GM15510 (cell line): ENCODE data around the gene ORMDL2.

ENCODE experiments used
- POLR2A ChIP-seq: IDR thresholded peaks from 3 replicates; pipeline ENCODE4 v1.6.1; 2011; ENCODE audit warnings: borderline replicate concordance; ENCODE audit not compliant: insufficient read length; ENCODE audit errors: extremely low read depth

Gene ORMDL2

GRCh38 chr12:55818140-55818728 is 393 bp downstream of the ORMDL2 start:
- no peak for TF ChIP-seq POLR2A

DNA sequence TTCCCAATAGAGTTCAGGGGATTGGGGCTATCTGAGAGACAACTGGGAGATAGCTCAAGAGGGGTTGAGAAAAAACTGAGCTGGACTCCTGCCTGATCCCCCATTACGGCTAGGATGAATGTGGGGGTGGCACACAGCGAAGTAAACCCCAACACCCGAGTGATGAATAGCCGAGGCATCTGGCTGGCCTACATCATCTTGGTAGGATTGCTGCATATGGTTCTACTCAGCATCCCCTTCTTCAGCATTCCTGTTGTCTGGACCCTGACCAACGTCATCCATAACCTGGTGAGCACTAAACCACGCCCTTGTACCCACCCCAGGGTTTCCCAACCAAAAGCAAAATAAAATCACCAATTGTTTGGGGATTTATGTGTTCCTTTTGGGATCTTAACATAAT is 1.0 kb downstream of the ORMDL2 start:
- no peak for TF ChIP-seq POLR2A

DNA sequence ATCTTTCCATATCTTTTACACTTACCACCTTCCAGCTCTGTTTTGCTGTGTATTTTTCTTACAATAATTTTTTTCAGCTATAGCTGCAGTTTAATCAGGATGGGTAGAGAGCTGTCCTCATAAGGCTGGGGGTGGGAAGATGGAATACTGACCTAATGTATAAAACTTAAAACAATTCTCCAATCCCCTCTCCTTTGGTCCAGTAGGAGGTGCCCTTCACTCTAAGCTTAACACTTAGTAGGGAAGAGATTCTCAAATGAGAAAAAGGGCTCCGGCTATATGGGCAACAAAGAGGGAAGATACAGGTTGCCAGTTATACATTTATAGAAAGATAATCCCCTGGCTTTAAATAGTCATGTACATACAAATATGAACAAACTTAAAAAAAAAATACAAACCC is 2.8 kb downstream of the ORMDL2 start:
- no peak for TF ChIP-seq POLR2A

DNA sequence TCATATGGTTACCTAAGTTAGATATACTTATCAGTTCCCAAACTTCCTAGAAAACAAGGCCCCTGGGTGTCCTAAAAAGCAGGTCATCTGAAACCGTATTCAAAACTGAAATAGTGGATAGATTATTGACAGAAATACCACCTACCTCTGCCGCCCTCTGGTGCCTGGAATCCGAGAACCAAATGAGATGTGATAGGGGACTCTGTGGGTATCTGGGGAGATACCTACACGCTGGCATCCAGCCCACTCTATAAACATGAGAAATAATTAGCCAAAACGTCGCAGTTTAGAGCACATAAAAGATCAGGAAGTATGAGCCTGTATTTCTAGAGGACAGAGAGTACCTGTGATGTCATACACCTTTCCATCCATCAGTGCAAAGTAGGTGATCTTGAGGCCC is 4.4 kb downstream of the ORMDL2 start:
- TF ChIP-seq POLR2A = no peak

DNA sequence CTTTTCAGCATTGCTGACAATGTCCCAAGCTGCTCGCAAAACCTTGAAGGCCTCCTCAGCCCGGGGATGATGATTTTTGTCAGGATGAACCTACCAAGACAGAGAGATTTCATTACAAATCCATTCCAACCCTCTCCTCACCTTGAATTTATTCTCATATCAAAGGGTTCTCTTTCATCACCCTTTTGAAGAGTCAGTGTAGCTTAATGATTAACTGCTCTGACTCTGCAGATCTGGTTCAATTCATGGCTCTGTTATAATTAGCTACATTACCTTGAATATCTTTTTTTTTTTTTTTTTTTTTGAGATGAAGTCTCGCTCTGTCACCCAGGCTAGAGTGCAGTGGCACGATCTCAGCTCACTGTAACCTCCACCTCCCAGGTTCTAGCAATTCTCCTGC is 5.6 kb downstream of the ORMDL2 start:
- no peak for TF ChIP-seq POLR2A

DNA sequence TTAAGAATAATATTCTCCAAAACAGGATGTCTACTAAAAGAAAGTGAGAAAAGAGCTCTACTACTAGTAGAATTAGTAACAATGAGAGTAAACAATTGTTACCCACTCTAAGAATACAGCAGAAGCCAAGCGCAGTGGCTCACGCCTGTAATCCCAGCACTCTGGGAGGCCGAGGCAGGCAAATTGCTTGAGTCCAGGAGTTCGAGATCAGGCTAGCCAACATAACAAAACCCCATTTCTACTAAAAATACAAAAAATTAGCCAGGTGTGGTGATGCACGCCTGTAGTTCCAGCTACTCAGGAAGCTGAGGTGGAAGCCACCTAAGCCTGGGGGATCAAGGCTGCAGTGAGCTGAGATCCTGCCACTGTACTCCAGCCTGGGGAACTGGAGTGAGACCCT is 6.9 kb downstream of the ORMDL2 start:
- no peak for TF ChIP-seq POLR2A

DNA sequence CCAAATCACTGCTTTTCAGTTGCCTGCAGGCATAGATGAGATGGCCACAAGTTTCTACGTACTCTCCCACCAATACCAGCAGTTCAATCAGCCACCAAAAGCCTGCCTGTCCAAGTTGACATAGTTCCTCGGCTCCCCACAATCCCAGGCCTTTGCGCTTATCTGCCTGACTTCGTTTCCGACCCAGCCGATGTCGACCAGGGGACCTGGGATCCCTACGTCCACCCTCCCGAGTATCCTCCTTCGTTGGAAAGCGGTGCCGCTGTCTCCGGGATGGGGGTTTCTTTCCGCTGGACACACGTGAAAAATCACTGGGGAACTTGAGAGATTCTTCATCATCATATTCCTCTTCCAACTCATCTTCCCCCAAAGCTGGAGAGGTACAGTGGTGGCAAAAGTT is 10.0 kb downstream of the ORMDL2 start:
- TF ChIP-seq POLR2A = no peak

GRCh38 chr12:55828357-55828756 is 10.5 kb downstream of the ORMDL2 start:
- TF ChIP-seq POLR2A = no peak

GRCh38 chr12:55829967-55830600 is 12.2 kb downstream of the ORMDL2 start:
- no peak for TF ChIP-seq POLR2A

GRCh38 chr12:55830601-55831446 is 13.0 kb downstream of the ORMDL2 start:
- TF ChIP-seq POLR2A = no peak

GRCh38 chr12:55831447-55831815 is 13.6 kb downstream of the ORMDL2 start:
- no peak for TF ChIP-seq POLR2A

- no peak for TF ChIP-seq POLR2A
Measured at GRCh38 chr12:55833056-55833455, 15.2 kb downstream of the ORMDL2 start.

DNA sequence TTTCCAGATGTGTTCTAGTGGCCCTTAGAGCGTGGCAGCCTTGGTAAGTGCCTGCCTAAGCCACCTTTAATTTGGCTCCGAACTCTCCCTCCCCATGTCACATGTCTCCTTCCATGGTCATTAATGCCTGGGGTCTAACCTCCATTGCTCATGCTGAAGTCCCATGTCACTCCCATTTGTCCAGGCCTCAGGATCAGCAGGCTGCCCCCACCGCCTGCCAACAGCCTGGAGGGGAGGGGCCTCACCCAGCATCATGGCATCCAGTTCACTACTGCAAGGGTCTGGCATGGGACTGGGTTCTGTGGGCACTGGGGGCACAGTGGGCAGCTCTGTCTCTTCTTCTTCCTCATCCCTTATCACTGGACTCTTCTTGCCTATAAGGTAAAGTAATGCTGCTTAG is 20.5 kb downstream of the ORMDL2 start:
- TF ChIP-seq POLR2A = no peak

- TF ChIP-seq POLR2A = no peak
Measured at GRCh38 chr12:55839345-55840140, 21.7 kb downstream of the ORMDL2 start.

- TF ChIP-seq POLR2A = no peak
Measured at GRCh38 chr12:55840581-55841351, 22.9 kb downstream of the ORMDL2 start.

GRCh38 chr12:55842681-55843429 is 25.0 kb downstream of the ORMDL2 start, which contains the start of gene MMP19:
TSS of gene MMP19 (minus strand) at chr12:55842936. CDS start at chr12:55842830, 106 bp downstream.
- TF ChIP-seq POLR2A = no peak
